Measurements from ENCODE around the gene AK1.

DNA sequence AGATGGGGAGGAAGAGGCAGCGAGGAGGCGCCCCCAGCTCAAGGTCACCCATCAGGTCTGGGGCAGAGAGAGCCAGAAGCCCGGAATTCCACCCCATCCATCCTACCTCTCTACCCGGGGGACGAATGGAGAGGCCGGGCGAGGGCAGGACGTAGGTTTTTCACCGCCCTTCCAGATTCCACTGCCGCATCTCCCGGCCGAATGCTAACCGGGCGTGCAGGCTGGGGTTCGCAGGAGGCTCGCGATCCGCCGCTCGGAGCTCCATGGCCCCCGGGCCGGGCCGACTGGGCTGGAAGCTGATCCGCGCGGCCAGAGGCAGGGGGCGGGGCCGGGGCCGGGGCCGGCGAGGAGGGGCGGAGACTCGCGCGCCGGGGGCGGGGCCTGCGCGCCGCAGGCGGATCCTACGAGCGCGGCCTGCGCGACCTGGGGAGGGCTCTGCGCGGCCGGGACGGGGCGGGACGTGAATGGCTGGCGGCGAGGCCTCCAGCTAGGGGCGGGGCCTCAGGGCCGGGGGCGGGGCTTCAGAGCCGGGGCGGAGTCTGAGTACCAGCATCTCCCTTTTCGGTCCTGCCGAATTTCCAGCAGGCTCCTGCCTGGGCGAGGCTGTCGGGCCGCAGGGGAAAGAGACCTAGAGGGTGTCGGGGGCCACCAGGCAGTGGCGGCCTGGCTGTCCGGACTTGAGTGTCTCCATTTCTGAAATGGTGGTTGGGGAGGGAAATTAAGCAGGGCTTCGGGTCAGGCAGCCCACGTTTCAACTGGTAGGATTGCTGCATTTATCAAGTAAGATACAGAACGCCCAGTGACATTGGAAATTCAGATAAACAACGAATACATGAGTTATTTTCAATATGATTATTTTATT, 39.5 kb upstream of the AK1 start, which contains the start of gene ST6GALNAC4:
- TF ChIP-seq, protein P1, sequence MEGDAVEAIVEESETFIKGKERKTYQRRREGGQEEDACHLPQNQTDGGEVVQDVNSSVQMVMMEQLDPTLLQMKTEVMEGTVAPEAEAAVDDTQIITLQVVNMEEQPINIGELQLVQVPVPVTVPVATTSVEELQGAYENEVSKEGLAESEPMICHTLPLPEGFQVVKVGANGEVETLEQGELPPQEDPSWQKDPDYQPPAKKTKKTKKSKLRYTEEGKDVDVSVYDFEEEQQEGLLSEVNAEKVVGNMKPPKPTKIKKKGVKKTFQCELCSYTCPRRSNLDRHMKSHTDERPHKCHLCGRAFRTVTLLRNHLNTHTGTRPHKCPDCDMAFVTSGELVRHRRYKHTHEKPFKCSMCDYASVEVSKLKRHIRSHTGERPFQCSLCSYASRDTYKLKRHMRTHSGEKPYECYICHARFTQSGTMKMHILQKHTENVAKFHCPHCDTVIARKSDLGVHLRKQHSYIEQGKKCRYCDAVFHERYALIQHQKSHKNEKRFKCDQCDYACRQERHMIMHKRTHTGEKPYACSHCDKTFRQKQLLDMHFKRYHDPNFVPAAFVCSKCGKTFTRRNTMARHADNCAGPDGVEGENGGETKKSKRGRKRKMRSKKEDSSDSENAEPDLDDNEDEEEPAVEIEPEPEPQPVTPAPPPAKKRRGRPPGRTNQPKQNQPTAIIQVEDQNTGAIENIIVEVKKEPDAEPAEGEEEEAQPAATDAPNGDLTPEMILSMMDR (IDR thresholded peaks at IDR 0.05; ENCODE audit: low read depth, low read length): no peak
- no peak for TF ChIP-seq MYC (IDR thresholded peaks at IDR 0.05; ENCODE audit: low read depth, low read length)
- peak; percentile 33 for TF ChIP-seq POLR2A (IDR thresholded peaks at IDR 0.05; ENCODE audit: extremely low read depth, insufficient read length)
- TF ChIP-seq, protein P2, sequence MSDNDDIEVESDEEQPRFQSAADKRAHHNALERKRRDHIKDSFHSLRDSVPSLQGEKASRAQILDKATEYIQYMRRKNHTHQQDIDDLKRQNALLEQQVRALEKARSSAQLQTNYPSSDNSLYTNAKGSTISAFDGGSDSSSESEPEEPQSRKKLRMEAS (IDR thresholded peaks at IDR 0.05; ENCODE audit: low read depth, low read length): no peak
